Left colon (tissue), 2 donors: Measurements from ENCODE around the gene ABLIM2. TPM values are rescaled to one million over a fixed set of nuclear protein-coding genes. Genes with fewer than 3 reads are reported as not detected.

Experiments used
- ATAC-seq: fragments of 200-7000 bp; cut with Tn5 transposase; one replicate; pipeline ENCODE4 v1.9.1; 2020; ENCODE audit warnings: mild to moderate bottlenecking, moderate library complexity
- DNase-seq, 2 donors: peaks; one replicate each; pipeline ENCODE4 v3.0.0-alpha.2; 2020
- intact Hi-C, 2 donors: fragments of 100-400 bp; cut with DNase I in 1 of 2; cut with micrococcal nuclease in 1 of 2; formaldehyde crosslinking; loops; one replicate each; pipeline versions ENCODE4 v1.11.2 to v1.14.0; 2022; cut with DNase I, micrococcal nuclease
- total RNA-seq, 2 donors: library from RNA; stranded (reverse); fragmentation: NEBNext Ultra II Directional; extraction: Animal tissue kit (Norgen Biotek cat#: 25700); gene quantifications; one replicate each; pipeline ENCODE4 v1.2.1, GENCODE V29; 2021
- donor health status: DM: no; HTN: no; CAD: no.
- donor health status: DM: yes; HTN: yes; CAD: no.

ABLIM2 gene
- total RNA-seq, 2 donors from 2014 or later, result 18.7 to 24.4 TPM

DNA sequence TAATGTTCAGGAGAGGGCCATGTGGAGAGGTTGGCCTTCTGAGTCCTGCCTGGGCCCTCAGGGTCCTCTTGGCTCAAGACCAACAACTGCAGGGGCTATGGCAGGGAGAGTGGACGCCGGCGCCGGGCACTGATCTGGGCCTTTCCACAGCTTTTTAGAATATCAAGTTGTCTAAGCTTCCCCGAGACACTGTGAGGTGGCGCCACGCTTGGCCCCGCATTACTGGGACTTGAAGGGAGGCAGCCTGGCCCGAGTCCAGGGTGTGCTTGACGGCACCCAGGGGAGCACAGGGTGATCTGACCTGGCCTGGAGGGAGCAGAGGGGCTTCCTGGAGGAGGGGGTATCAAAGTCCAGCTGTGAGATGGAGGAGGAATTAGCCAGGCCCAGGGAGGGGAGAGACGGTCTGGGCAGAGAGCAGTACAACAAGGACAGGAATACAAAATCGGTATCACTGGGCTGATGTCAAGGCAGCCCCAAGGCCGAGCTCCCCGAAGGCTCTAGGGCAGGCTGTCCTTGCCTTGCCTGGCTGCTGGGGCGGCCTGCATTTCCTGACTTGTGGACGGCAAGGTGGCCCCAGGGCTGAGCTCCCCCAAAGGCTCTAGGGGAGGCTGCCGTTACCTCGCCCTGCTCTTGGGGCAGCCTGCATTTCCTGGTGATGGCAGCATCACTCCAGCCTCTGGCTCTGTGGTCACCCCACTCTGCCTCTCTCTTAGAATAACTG is 28.1 kb downstream of the ABLIM2 start:
- ATAC-seq (no peak), DNase-seq (no peak)
- intact Hi-C loops, result no loop called here

DNA sequence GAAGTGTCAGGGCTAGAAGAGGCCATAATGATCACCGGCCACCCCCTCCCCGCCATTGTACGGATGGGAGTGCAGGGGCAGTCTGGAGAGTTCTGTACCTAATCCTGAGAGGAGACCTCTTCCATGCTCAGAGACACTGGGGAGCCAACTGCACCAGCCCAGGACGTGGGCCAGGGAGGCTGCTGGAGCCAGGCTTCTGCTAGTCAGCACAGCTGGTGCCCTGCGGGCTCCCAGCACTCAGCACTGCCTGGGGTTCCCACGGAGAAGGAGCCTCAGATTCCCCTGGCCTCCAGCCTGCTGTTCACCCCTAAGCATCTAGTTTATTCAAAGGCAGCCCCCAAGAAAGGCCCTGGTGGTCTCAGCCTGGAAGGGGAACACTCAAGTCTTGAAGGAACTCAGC is 28.8 kb downstream of the ABLIM2 start:
- no peak for DNase-seq
- intact Hi-C loops, result no loop called here
- ATAC-seq, result no peak

DNA sequence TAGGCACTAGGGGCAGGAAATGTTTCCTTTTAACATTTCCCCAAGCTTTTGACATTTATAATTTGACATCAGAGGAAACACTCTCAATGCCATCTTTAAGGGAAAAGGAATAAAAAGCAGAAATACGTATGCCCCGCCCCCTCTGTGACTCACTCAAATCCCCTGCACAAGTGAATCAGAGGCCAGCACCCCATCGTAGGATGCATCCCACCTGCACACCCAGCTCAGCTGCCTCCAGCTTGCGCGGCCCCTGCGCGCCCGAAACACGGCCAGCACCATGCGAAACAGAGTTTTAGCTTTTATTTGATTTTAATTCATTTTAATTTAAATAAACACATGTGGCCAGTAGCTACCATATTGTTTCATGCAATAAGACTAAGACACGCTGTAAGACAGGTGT is 29.5 kb downstream of the ABLIM2 start:
- DNase-seq (no peak), ATAC-seq (no peak)
- intact Hi-C loops, result no loop called here

DNA sequence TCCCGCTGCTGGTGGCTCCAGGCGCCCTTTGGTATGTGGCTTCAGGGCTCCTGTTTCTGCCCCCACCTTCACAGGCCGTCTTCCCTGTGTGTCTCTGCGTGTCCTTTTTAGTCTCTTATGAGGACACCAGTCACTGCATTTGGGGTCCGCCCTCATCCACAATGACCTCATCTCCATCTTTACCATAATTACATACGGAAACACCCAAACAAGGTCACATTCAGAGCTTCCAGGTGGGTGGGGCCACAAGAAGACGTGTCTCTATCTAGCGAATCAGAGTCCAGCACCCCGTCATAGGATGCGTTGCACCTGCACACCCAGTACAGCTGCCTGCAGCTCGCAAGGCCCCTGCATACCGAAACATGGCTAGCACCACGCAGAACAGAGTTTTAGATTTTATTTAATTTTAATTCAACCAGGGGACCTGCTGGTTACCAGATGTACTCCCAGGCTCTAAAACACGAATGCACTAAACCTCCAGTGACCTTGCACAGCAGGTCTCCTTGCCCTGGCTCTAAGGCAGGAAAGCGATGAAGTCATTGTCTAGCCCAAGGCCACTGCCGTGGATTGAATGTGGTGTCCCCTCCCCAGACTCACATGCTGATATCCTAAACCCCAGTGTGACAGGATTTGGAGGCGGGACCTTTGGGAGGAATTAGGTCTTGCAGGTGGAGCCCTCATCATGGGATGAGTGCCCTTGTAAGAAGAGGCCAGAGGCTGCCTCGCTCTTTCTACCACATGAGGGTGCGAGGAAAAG is 30.3 kb downstream of the ABLIM2 start:
- DNase-seq, result no peak

DNA sequence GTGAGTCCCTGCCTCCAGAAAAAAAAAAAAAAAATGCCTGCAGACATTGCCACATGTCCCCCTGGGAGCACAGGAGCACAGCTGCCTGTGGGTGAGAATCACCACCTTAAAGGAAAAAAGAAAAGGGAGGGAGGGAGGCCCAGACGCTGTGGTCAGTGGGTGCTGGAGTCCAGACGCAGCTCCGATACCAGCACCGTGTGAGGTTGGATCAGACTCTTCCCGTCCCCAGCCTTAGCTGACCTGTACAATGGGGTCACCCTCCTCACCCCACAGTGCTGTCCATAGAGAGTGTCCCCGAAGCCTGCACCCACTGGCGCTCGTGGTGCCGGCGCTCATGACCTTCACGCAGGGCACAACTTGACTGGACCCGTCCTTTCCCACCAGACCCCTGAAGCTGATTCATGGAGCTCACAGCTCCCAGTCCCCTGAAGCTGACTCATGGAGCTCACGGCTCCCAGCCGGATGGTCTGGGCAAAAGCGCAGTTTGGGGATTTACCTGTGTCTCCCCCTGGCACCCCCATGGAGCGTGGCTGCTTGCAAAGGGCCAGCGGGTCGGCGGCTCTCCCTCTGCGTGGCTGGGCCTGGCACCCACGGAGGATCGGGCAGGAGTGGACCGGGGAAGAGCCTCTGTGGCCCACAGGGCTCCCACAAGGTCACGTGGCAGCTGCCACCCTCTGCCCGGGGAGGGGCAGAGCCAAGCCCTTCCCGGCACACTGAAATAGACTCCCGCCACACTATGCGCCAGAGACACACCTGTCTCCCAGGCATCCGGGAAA is 31.4 kb downstream of the ABLIM2 start:
- no peak for DNase-seq
- intact Hi-C loops, result no loop called here
- ATAC-seq, result peak; percentile 76

More for the DNA sequence above, 30.3 kb downstream of the ABLIM2 start:
- intact Hi-C loops, result no loop called here
- ATAC-seq, result peak; percentile 76

DNA sequence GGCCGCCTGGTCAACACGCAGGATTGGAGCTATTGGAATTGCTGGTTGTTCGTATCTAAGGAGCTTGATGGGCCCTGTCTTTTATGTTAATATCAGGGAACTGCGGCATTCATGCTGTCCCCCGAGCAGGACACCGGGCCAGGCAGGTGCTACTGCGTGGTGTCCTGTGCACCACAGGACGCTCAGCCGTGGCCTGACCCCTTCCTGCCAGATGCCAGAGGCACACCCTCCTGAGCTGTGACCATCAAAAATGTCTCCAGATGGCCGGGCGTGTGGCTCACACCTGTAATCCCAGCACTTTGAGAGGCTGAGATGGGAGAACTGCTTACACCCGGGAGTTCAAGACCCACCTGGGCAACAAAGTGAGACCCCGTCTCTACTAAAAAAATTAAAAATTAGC is 32.1 kb downstream of the ABLIM2 start:
- DNase-seq (no peak), ATAC-seq (no peak)
- intact Hi-C loops, result no loop called here

DNA sequence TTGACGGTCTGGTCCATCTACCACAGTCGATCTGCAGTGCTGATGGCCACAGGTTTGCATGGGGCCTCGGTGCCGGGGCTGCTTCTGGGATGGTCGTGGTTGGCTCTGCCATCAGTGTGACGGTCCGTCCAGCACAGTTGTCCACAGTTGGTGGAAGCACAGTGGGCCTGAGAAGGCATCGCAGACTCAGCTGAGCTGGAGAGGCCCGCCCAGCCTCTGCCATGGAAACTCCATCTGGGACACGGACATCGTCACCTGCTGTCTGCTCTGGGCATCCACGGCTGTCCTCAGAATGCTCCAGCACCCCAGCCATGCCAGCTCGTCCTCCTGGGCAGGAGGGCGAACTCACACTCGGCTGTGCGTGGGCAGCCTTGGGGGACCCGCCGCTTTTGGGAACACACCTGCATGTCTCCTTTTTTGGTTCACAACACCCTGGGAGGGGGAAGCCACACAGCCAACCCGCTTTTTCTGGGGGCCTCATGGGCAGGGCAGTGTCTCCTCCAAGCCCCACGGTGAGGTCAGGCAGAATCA is 33.0 kb downstream of the ABLIM2 start:
- intact Hi-C loops, result no loop called here
- no peak for ATAC-seq
- no peak for DNase-seq

DNA sequence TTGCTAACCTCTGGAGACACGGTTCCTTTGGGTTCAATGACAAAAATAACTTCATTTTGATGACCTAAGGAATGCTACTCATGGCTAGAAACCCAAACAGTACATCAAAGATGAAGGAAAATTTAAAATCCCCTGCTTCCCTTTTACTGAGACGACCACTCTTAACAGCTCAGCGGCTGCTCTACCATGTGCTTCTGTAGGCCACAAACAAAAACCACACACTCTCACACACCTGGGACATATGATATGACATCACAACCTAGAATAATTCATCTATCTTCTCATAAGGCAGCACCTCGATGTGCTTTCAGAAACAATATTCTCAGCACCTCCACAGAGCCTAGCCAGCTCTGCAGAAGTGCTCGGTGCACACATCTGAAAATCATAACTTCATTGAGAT is 34.7 kb downstream of the ABLIM2 start:
- DNase-seq (no peak), ATAC-seq (no peak)
- intact Hi-C loops, result no loop called here

DNA sequence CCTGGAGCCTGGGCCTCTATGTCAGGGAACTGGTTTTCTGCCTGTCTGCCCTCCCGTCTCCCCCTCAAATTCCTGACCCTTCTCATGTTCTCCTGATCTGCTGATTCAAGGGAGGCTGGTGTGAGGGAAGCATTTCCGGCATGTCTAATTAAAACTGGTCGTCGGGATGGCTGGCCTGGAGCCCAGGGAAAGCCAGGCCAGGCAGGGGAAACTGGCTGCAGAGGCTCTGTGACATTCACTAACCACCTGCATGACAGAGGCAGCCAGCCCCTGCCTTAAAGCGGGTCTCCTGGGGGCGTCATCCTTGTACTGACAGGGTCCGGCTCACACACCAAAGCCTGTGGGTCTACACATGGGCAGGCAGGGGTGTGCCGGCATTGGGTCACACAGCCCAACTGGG is 35.2 kb downstream of the ABLIM2 start:
- ATAC-seq, result no peak
- no peak for DNase-seq
- intact Hi-C loops, result no loop called here

DNA sequence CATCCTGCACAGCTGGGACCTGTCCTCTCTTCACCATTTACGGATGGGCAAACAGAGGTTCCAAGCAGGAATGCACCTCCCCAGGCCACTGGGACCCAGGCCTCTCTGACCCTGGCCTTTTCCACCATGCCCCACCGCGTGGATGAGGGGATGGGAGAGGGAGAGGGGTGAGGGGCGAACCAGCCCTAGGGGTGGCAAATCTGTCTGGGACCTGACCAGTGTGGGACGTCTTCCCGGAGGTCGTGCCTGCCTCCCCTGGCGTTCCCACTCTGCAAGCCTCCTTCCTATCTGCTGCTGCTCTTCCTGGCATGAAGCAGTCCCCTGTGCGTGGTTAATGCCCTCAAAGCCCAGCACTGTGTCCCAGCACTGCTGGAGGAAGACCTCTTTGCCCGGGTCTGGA is 35.9 kb downstream of the ABLIM2 start:
- no peak for ATAC-seq
- intact Hi-C loops, result no loop called here
- DNase-seq, result no peak

DNA sequence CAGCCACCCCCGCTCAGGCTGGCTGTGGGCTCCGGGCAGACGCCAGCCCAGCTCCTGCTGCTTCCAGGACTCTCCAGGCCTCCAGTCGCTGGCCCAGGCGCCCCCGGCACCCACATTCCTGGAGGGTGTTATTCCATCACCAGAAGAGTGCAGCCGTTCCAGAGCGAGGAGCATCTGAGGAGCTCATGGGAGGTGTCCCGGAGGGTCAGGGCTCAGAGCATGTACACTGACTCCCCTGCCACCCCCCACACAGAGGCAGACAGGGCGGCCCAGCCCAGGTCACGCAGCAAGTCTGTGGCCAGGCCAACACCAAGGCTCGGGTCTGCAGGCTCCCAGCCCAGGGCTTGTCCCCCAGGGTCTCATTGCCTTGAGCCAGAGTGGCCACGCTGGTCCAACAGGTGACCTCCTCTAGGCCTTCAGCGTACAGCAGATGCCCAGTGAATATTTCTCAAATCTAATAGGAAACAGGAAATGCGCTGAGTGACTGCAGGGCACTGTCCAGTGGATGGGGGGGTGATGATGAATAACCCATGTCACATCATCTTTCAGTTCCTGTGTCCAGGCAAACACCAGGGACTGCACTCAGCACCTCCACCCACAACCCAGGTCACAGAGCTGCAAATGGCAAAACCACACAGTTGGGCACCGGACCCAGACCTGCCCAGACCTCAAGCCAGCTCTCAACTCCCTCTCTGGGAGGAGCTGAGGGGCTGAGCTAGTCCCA is 37.2 kb downstream of the ABLIM2 start:
- no peak for DNase-seq

DNA sequence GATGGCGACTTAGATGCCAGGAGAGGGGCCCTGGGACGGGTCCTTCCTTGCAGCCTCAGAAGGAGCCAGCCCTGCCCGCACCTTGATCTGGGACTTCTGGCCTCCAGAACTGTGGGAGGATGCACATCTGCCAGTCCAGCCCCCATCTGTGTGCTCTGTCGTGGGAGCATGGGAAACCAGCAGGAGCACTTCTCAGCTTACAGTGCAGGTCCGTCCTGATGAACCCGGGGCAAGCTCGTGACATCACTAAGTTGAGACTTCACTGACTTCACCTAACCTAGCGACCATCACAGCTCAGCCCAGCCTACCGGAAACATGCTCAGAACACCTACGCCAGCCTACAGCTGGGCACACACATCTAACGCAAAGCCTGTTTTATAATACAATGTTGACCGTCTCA is 38.1 kb downstream of the ABLIM2 start:
- ATAC-seq (no peak), DNase-seq (no peak)

More for the DNA sequence above, 37.2 kb downstream of the ABLIM2 start:
- intact Hi-C loops, result no loop called here
- no peak for ATAC-seq

DNA sequence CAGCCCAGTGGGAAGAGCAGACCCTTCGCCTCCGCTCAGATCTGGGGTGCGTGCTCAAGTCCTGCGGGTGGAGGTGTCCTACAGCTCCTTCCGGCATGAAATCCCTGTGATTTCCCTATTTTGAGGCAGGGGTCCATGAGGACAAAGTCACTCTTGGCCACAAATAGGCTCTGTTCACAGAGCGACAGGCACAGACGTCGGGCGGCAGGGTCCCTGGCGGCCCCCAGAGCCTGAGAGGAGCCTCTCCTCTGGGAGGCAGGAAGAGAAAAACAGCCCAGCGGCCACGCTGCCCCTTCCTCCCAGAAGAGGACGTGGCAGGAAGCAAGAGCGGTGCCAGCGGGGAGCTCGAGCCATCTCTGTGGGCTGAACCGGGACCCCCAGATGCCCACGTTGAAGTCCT is 38.7 kb downstream of the ABLIM2 start:
- intact Hi-C loops, result no loop called here
- ATAC-seq (no peak), DNase-seq (no peak)

More for the DNA sequence above, 38.1 kb downstream of the ABLIM2 start:
- intact Hi-C loops, result no loop called here

DNA sequence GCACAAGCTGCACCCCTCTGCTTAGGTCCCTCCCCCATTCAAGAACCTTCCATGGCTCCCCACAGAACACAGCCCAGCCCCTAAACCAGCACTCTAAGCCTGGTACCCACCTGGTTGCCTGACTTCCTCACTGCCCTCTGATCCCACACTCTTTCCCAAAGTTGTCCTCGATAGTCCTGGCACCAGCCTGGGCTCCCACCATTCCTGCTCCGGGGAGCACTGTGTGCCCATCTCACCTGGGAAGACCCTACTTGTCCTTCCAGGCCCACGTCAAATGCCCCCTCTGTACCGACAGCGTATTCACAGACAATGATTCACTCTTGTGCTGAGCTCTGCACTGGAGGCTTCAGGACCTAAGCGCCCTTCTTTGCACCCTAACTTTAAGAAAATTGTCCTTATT is 40.1 kb downstream of the ABLIM2 start:
- intact Hi-C loops, result no loop called here
- ATAC-seq (no peak), DNase-seq (no peak)

DNA sequence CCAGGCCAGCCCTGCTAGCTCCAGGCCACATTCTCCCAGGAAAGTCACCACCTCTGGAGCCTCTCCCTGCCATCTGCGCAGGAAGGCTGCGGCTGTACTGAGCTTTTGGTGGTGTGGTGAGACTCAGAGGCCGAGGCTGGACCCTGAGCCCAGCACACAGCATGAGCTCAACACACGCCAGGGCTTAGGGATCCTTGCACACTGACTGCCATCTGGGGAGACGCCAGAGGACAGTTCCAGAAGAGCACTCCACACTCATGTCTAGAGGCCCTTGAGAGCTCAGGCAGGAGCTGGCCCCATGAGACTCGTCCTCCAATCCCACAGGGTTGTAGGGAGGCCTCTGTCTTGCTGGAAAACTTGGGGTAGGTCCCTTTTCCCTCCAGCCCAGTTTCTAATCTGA is 40.6 kb downstream of the ABLIM2 start:
- ATAC-seq (no peak), DNase-seq (no peak)
- intact Hi-C loops, result no loop called here

DNA sequence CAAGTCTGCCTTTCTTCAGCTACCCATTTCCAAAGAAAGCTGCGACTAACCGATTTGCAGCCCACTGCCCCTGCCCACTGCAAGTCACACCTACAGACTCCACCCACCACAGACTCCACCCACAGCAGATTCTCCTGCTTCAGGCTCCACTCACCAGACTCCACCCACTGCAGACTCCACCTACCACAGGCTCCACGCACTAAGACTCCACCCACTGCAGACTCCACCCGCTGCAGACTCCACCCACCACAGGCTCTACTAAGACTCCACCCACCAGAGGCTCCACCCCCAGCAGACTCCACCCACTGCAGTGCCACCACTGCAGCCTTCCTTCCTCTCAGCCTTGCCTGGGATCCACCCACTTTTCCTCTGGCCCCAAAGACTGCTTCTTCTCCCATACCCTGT is 41.3 kb downstream of the ABLIM2 start:
- ATAC-seq, result peak; percentile 63
- DNase-seq, result peak; percentile 78 to 79
- intact Hi-C loops, result no loop called here

DNA sequence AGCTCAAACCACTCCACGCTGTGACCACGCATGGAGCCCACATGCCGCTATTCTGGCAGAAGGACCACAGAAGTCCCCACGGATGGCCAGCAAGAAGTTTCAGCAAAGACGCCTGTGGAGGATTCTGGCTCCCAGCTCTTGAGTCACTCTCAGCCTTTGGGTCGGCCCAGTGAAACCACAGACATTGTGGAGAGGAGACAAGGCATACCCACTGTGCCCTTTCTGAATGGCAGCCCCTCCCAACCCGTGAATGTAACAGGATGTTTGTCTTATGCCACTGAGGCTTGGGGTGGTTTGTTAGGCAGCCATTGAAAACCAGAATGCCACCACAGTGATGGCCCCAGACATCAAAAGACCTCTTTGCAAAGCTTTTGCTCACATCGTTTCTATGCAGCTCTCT is 42.7 kb downstream of the ABLIM2 start:
- intact Hi-C loops, result no loop called here
- ATAC-seq (no peak), DNase-seq (no peak)

DNA sequence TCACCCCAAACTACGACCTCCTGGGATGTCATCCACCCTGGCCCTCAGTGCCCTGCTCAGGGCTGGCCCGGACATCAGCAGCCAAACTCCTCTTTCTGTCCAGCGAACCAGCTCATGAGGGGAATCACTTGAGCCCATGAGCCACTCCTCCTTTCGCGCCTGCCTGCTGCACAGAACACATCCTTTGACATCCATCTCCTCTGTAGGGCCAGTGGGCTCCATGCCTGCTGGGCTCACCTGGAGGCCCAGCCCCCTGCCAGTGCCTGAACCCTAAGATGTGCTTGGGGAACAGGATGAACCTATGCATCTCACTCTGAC is 43.5 kb downstream of the ABLIM2 start:
- intact Hi-C loops, result no loop called here
- DNase-seq (no peak), ATAC-seq (no peak)
